Stimulated activated CD4-positive, alpha-beta T cell treated with anti-CD3 and anti-CD28 coated beads, Interleukin-2, amount 100 ng/mL, for 48 hours (primary cell): ENCODE data around the gene APLNR.

Experiments used
- DNase-seq, 2 donors: peaks; one replicate each; pipeline ENCODE4 v3.0.0-alpha.2; 2020

APLNR gene

GRCh38 chr11:57214494-57214893 lies 22.6 kb downstream of the APLNR start:
- DNase-seq = no peak

DNA sequence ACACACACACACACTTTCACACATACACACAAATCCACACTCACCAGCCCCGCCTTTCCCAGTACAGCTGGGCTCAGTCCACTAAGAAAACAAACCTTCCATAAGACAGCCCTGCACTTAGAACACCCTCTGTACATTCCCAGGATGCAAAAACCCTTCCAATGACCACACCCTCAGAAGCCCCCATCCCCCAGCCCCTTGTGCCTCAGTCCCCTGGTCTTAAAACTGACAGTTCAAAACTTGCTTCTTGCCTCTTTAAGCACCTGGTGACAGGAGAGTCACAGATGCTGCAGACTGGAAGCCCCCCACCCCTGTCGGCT lies 23.0 kb downstream of the APLNR start:
- no peak for DNase-seq

- DNase-seq = no peak
Measured at GRCh38 chr11:57213342-57214097, 23.5 kb downstream of the APLNR start.

DNA sequence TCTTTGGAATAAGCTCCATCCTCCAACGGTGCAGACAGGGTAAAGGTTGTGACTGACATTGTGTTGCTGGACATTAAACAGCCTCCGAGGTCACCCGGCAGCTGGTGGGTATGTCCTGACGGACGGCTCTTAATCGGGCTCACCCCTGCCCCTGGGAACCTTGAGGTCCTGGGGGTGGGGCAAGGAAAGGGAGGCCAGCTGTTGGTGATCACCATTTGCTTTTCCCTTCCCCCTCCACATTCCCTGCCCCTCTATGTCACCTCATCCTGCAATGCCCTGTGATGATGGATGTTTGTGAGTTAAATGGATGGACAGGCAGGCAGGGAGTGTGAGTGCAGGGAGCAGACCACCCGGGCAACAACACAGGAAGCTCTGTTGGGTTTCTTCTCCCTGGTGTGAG lies 26.3 kb downstream of the APLNR start:
- DNase-seq = no peak

- DNase-seq = no peak
Measured at GRCh38 chr11:57207168-57207567, 29.9 kb downstream of the APLNR start.

GRCh38 chr11:57205041-57205641 lies 31.9 kb downstream of the APLNR start:
- no peak for DNase-seq

- DNase-seq = no peak
Measured at GRCh38 chr11:57203882-57204480, 33.1 kb downstream of the APLNR start.

- no peak for DNase-seq
Measured at GRCh38 chr11:57203359-57203758, 33.7 kb downstream of the APLNR start.

- no peak for DNase-seq
Measured at GRCh38 chr11:57202281-57202680, 34.8 kb downstream of the APLNR start.

DNA sequence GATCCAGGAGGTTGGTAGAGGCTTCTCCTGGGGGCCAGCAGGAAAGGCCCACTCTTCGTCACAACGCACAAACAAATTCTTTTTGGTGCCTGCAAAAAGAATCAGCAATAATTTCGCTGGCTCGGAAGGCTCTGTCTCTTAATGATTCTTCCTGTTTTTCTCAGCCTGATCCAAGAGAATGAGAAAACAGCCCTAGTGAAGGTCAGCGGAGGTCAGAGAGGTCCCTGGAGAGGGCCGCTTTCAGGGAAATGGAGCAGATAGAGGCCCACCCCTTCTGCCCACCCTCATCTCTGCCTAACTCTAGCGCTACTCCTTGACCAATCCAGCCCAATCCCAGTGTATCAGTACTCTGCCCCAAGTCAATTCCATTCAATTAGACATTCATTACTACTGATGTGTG lies 36.1 kb downstream of the APLNR start:
- DNase-seq = no peak

DNA sequence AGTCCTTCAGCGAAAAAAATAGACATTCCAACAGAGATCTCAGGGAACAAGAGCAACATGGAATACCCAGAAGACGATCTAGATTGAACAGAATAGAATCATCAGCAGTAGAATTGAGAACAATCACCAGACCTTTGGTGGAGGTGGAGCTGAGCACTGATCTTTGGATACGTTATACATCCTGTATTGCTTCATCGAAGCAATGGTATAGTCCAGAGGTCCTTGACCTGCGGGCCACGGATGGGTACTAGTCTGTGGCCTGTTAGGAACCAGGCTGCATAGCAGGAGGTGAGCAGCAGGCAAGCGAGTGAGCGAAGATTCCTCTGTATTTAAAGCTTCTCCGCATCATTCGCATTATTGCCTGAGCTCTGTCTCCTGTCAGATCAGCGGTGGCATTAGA lies 37.7 kb downstream of the APLNR start:
- DNase-seq = no peak

DNA sequence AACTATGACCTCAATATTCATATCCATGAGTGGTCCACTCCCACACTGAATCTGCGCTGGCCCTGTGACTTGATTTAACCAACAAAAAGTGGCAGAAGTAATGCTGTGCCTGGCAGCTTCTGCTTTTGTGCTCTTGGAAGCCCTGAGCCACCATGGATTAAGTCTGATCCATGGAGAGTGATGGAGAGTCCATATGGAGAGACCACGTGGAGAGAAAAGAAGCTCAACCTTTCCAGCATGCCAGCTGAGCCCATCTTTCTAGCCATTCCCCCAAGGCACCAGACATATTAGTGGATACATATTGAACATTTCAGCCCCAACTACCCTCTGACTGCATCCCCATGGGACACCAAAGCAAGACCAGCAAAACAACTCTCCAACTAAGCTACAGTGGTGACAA lies 39.3 kb downstream of the APLNR start:
- no peak for DNase-seq

DNA sequence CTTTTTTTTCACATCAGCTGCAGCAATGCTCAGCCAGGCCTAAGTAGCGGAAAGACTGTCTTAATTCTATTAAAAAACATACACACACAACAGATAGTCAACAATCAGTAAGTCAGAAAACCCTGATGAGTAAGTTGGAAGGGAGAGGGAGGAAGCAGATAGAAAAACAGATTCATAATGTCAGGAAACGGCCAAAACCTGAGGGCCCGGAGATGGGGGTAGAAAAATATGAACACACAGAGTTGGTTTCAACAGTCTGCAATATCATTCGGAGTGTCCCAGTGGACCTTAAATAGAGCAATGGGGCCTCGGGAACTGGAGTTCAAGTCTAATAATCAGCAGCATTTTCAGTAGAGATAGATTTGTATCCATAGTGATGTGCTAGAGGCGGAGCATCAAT lies 40.5 kb downstream of the APLNR start:
- no peak for DNase-seq

DNA sequence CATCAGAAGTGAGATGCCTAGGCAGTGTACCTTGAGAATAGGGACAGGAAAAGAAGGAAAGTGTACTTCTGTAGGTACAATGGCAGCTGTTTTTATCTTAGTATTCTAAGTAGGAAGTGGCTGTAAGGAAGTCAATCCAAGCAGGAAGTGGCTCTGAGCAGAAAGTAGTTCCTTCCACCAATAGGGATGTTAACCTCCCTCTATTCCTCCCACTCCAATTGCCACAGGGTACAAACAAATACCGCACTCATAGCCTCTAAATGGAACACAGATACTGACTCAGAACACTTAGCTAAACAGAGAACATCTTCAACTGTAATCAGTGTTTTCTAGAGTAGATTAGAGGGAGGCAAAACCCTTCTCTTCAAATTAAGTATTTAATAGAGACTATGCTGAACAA lies 44.7 kb downstream of the APLNR start:
- DNase-seq = no peak

DNA sequence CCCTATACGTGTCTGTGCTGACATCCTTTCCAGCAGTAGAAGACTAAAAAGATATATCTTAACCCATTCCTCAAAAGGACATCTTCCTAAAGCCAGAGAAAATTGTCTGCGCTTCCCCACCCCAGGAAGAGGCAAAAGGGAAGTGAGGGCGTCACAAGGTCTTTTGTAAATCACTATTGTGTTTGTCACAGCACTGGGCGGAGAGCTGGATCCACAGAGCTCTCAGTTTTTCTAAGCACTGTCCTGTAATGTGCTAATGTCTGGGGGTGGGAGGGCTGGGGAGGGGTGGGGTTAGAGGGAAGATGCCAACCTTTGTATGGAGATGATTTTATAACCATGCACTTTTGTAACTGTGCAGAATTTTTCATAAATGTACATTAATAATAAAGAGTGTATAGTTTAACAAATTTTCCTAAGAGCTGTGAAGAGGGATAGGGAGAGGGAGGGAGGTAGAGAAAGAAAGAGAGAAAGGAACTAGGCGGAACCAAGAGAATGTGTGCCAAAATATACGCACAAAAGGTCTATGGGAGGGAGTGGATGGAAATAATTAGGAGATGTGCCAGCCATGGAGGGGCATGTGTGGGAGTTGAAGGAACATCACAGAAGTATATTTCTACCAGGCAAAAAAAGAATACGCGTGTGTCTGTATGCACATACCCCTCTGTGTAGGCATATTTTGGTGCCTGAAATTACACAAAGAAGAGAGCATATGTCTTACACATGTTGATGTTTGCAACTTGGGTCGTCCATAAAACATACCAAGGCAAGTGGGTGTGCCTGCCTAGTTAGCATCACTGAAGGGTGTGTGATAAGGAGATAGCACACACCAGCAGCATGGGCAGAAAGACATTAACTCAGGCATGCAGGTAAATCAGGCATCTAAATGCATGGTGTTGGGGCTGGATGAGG lies 45.5 kb downstream of the APLNR start:
- no peak for DNase-seq

GRCh38 chr11:57190548-57190947 lies 46.5 kb downstream of the APLNR start:
- no peak for DNase-seq
